Renal cortical epithelial cell (primary cell): Measurements from ENCODE around the gene HOXC6. TPM values are rescaled to one million over a fixed set of nuclear protein-coding genes. Genes with fewer than 3 reads are reported as not detected.

Experiments
- DNase-seq: peaks from one replicate; pipeline ENCODE4 v3.0.0-alpha.2; 2011; ENCODE audit warnings: low read depth
- total RNA-seq: library from RNA; depleted of rRNA; stranded (reverse); fragments of >200 nt; gene quantifications from 2 replicates; pipeline ENCODE4 v1.2.3, GENCODE V29; 2014

HOXC6 gene
- total RNA-seq, 1 donor from 2014 or later: 6.0 TPM

- DNase-seq: no peak
Observed at GRCh38 chr12:54029529-54030441, 1.5 kb downstream of the HOXC6 start.

- DNase-seq: no peak
Observed at GRCh38 chr12:54030442-54030801, 2.2 kb downstream of the HOXC6 start.

GRCh38 chr12:54030889-54031471 lies 2.7 kb downstream of the HOXC6 start:
- DNase-seq: no peak

- DNase-seq: no peak
Observed at GRCh38 chr12:54031480-54031879, 3.2 kb downstream of the HOXC6 start.

GRCh38 chr12:54032086-54032619 lies 3.9 kb downstream of the HOXC6 start:
- DNase-seq: no peak

- DNase-seq: peak; percentile 73
Observed at GRCh38 chr12:54032627-54033100, 4.4 kb downstream of the HOXC6 start, which contains the start of gene HOXC5. HOXC5 (plus strand) TSS chr12:54033050; CDS start chr12:54033123, 73 bp downstream.

- DNase-seq: no peak
Observed at GRCh38 chr12:54033106-54033979, 5.1 kb downstream of the HOXC6 start.

GRCh38 chr12:54033980-54034784 lies 5.9 kb downstream of the HOXC6 start:
- DNase-seq: peak; percentile 33

- DNase-seq: no peak
Observed at GRCh38 chr12:54034785-54035310, 6.6 kb downstream of the HOXC6 start.

GRCh38 chr12:54035568-54036264 lies 7.5 kb downstream of the HOXC6 start:
- no peak for DNase-seq

GRCh38 chr12:54036620-54037359 lies 8.6 kb downstream of the HOXC6 start:
- peak; percentile 88 for DNase-seq

- no peak for DNase-seq
Observed at GRCh38 chr12:54037360-54038283, 9.4 kb downstream of the HOXC6 start.

- DNase-seq: no peak
Observed at GRCh38 chr12:54038284-54038870, 10.1 kb downstream of the HOXC6 start.

- peak; percentile 58 for DNase-seq
Observed at GRCh38 chr12:54038871-54039414, 10.7 kb downstream of the HOXC6 start.

- DNase-seq: no peak
Observed at GRCh38 chr12:54039417-54040147, 11.3 kb downstream of the HOXC6 start.

- DNase-seq: peak; percentile 37
Observed at GRCh38 chr12:54040148-54040494, 11.9 kb downstream of the HOXC6 start.

GRCh38 chr12:54040648-54041047 lies 12.4 kb downstream of the HOXC6 start:
- DNase-seq: no peak
